K562 (cell line): ENCODE results near the gene CHST12. TPM values are rescaled to one million over a fixed set of nuclear protein-coding genes. Genes with fewer than 3 reads are reported as not detected.

Source experiments
- ATAC-seq: fragments of 200-7000 bp; cut with Tn5 transposase; 3 replicates; pipeline ENCODE4 v1.9.1; 2020; ENCODE audit warnings: moderate library complexity
- BruUV-seq: library from RNA; stranded (reverse); fragments of 400-500 nt; replicated peaks from 2 replicates; lab custom pipeline; 2021; lab: Mats Ljungman, UMichigan
- CTCF ChIA-PET: fragments of 300-600 bp; formaldehyde crosslinking; extraction: SDS; loops from one replicate; lab custom pipeline; 2021; ENCODE audit warnings: low intra/inter-chr PET ratio; lab: Yijun Ruan, JAX
- POLR2A ChIA-PET: fragments of 300-600, 350-650 bp; sonication (Branson Sonifier 250); formaldehyde crosslinking; extraction: SDS; loops from one replicate; lab custom pipeline; 2021; ENCODE audit warnings: antibody characterized with exemption, inconsistent platforms; lab: Yijun Ruan, JAX
- DNase-seq, 4 experiments: peaks; one replicate each; pipeline versions ENCODE4 v3.0.0 to v3.0.0-alpha.2; 2011 to 2018; ENCODE audit warnings: low spot score in 3 of 4, mixed read lengths in 3 of 4; ENCODE audit errors: extremely low read depth in 1 of 4
- FAIRE-seq: peaks from 2 replicates; lab custom pipeline; 2011; peaks lifted over from hg19 to GRCh38; lab: Jason Lieb, UNC
- H2AFZ ChIP-seq: 2 replicates; pipeline ENCODE4 v1.6.0; 2011; ENCODE audit warnings: low read depth, low read length, control low read depth, inconsistent platforms
- H3K27ac ChIP-seq: fragments of 200-600 bp; 3 replicates; pipeline ENCODE4 v1.8.0; 2011; ENCODE audit warnings: low read depth, mild to moderate bottlenecking, control low read depth, inconsistent platforms, low read length, moderate library complexity, mixed read lengths; ENCODE audit errors: extremely low read depth
- H3K27me3 ChIP-seq, 2 experiments: fragments of 300-600 bp in 1 of 2; 2 replicates in 1 of 2; 3 replicates in 1 of 2; pipeline versions ENCODE4 v1.6.0 to v1.8.0; 2011; ENCODE audit warnings: inconsistent platforms in 2 of 2, low read length in 2 of 2, mild to moderate bottlenecking in 1 of 2, mixed read lengths in 1 of 2, moderate library complexity in 1 of 2; ENCODE audit not compliant: control insufficient read depth in 2 of 2, insufficient read depth in 2 of 2
- H3K36me3 ChIP-seq: fragments of 300-600 bp; 3 replicates; pipeline ENCODE4 v1.8.0; 2011; ENCODE audit warnings: mild to moderate bottlenecking, low read length, inconsistent platforms; ENCODE audit not compliant: control insufficient read depth, insufficient read depth
- H3K4me1 ChIP-seq, 2 experiments: fragments of 200-600 bp in 1 of 2; replicated peaks in 1 of 2; 2 replicates in 1 of 2; 3 replicates in 1 of 2; pipeline versions ENCODE4 v1.5.1 to v1.8.0; 2011; ENCODE audit warnings: inconsistent platforms in 2 of 2, low read length in 2 of 2, mild to moderate bottlenecking in 1 of 2, mixed read lengths in 1 of 2, moderate library complexity in 1 of 2; ENCODE audit not compliant: control insufficient read depth in 2 of 2, insufficient read depth in 2 of 2
- H3K4me2 ChIP-seq: 2 replicates; pipeline ENCODE4 v1.6.1; 2011; ENCODE audit warnings: low read length, control low read depth, inconsistent platforms, mixed read lengths; ENCODE audit not compliant: insufficient read depth
- H3K4me3 ChIP-seq: fragments of 200-600 bp; sonication (generic), shearing (Covaris generic); 2 replicates; pipeline ENCODE4 v1.5.1; 2016; ENCODE audit warnings: control low read depth, inconsistent platforms
- H3K79me2 ChIP-seq: fragments of 200-600 bp; 3 replicates; pipeline ENCODE4 v1.8.0; 2011; ENCODE audit warnings: low read length, inconsistent platforms; ENCODE audit not compliant: control insufficient read depth, insufficient read depth
- H3K9ac ChIP-seq, 2 experiments: 2 replicates each; pipeline versions ENCODE4 v1.6.0 to v1.6.1; 2011; ENCODE audit warnings: low read depth in 2 of 2, low read length in 2 of 2, control low read depth in 1 of 2, inconsistent platforms in 1 of 2, mild to moderate bottlenecking in 1 of 2, mixed read lengths in 1 of 2; ENCODE audit not compliant: insufficient read depth in 1 of 2
- H3K9me1 ChIP-seq: one replicate; pipeline ENCODE4 v1.6.0; 2011; ENCODE audit warnings: inconsistent platforms, mild to moderate bottlenecking, low read length, moderate library complexity; ENCODE audit not compliant: control insufficient read depth, insufficient read depth
- H3K9me3 ChIP-seq: replicated peaks from 2 replicates; pipeline ENCODE4 v1.5.1; 2011; ENCODE audit warnings: low read depth, low read length, inconsistent platforms; ENCODE audit not compliant: control insufficient read depth, insufficient read depth
- H4K20me1 ChIP-seq: replicated peaks from 2 replicates; pipeline ENCODE4 v1.6.1; 2011; ENCODE audit warnings: low read length, inconsistent platforms, mixed read lengths; ENCODE audit not compliant: control insufficient read depth, insufficient read depth
- BDP1 ChIP-seq: IDR thresholded peaks from 3 replicates; pipeline ENCODE4 v1.6.1; 2011; ENCODE audit not compliant: insufficient read length, insufficient read depth
- FOSL1 ChIP-seq: fragments of 200-800 bp; sonication (Bioruptor generic); conservative IDR thresholded peaks from 2 replicates; pipeline ENCODE4 v1.6.1; 2016; ENCODE audit warnings: missing genetic modification characterization, missing compliant biosample characterization
- FOXP1 ChIP-seq: sonication (generic); formaldehyde crosslinking; IDR thresholded peaks from 2 replicates; pipeline ENCODE4 v1.8.0; 2022; ENCODE audit warnings: mild to moderate bottlenecking, missing genetic modification reagents
- LARP7 ChIP-seq: fragments of 450-650 bp; IDR thresholded peaks from 2 replicates; pipeline ENCODE4 v1.6.1; 2016
- NFE2L1 ChIP-seq: fragments of 450-650 bp; IDR thresholded peaks from 2 replicates; pipeline ENCODE4 v1.6.1; 2016; ENCODE audit warnings: missing genetic modification characterization, low read depth, mild to moderate bottlenecking, missing compliant biosample characterization, moderate library complexity, borderline replicate concordance
- NONO ChIP-seq, 2 experiments: fragments of 200-400 bp in 1 of 2; fragments of 450-650 bp in 1 of 2; formaldehyde crosslinking in 1 of 2; IDR thresholded peaks; 2 replicates each; pipeline ENCODE4 v1.6.1; 2017; ENCODE audit warnings: low read depth in 2 of 2, mild to moderate bottlenecking in 2 of 2, moderate library complexity in 2 of 2, low read length in 1 of 2
- SAFB ChIP-seq: fragments of 200-400 bp; formaldehyde crosslinking; IDR thresholded peaks from 2 replicates; pipeline ENCODE4 v1.6.1; 2017; ENCODE audit warnings: low read depth, low read length, borderline replicate concordance
- SETDB1 ChIP-seq: IDR thresholded peaks from one replicate; pipeline ENCODE4 v1.6.1; 2012; ENCODE audit warnings: low read length, control low read depth, inconsistent platforms
- TFAM ChIP-seq: fragments of 250-450 bp; sonication (Bioruptor Pico); conservative IDR thresholded peaks from 2 replicates; pipeline ENCODE4 v1.5.0; 2021; ENCODE audit warnings: mild to moderate bottlenecking, moderate library complexity
- ZNF124 ChIP-seq: sonication (generic); formaldehyde crosslinking; IDR thresholded peaks from 2 replicates; pipeline ENCODE4 v1.8.1; 2022; ENCODE audit warnings: missing genetic modification reagents
- ZNF589 ChIP-seq: fragments of 200-800 bp; sonication (Bioruptor generic); IDR thresholded peaks from 2 replicates; pipeline ENCODE4 v1.6.1; 2016; ENCODE audit warnings: low read depth, missing genetic modification characterization, missing compliant biosample characterization
- WGBS: fragments of 100-300 bp; shearing (Covaris generic); methylation state at CpG from one replicate; pipeline ENCODE4 v1.1.6; 2016; ENCODE audit warnings: low coverage, mixed read lengths; ENCODE audit not compliant: insufficient coverage; ENCODE audit errors: missing lambda C conversion rate; 5-methylcytosine and 5-hydroxymethylcytosine counted together
- in situ Hi-C: fragments of 300-500 bp; cut with MboI; formaldehyde crosslinking; loops from 4 replicates; pipeline ENCODE4 v1.15.0; 2018; ENCODE audit warnings: inconsistent platforms, mixed read lengths
- intact Hi-C: fragments of 100-400 bp; cut with micrococcal nuclease; formaldehyde crosslinking; loops from 2 replicates; pipeline ENCODE4 v1.14.2; 2022
- polyA plus RNA-seq, 8 experiments: library from polyadenylated mRNA; depleted of rRNA in 4 of 8; stranded (reverse) in 5 of 8; unstranded in 3 of 8; fragments of >200 nt; fragmentation: Nextera tagmentation in 2 of 8; fragmentation: Illumina TruSeq in 1 of 8; extraction: Ambion mirVana in 2 of 8; extraction: Trizol in 1 of 8; gene quantifications; 2 replicates each; pipeline versions ENCODE4 v1.2.1 to v1.2.3, GENCODE V29; 2011 to 2014; ENCODE audit warnings: inconsistent platforms in 1 of 8, missing spikeins in 1 of 8
- total RNA-seq, 7 experiments: library from RNA; depleted of rRNA in 6 of 7; stranded (reverse); fragments of >200 nt in 6 of 7; fragmentation: Illumina TruSeq in 2 of 7; extraction: Trizol in 2 of 7; gene quantifications; 2 replicates each; pipeline versions ENCODE4 v1.2.1 to v1.2.3, GENCODE V29; 2011 to 2021; ENCODE audit warnings: low replicate concordance in 1 of 7
- TF ChIP-seq, protein P1 (sequence below): fragments of 450-650 bp; formaldehyde crosslinking; IDR thresholded peaks from 2 replicates; pipeline ENCODE4 v1.4.0; 2020; ENCODE audit warnings: mild to moderate bottlenecking, moderate library complexity
- TF ChIP-seq, protein P2 (sequence below): fragments of 250-450 bp; sonication (Bioruptor Pico); IDR thresholded peaks from 2 replicates; pipeline ENCODE4 v1.5.0; 2021; ENCODE audit warnings: mild to moderate bottlenecking, moderate library complexity
- TF ChIP-seq, protein P3 (sequence below): fragments of 250-450 bp; sonication (Bioruptor Pico); IDR thresholded peaks from 2 replicates; pipeline ENCODE4 v1.5.0; 2022; ENCODE audit warnings: mild to moderate bottlenecking
- TF ChIP-seq, protein P4 (sequence below): sonication (generic); formaldehyde crosslinking; IDR thresholded peaks from 2 replicates; pipeline ENCODE4 v1.9.0; 2022; ENCODE audit warnings: mild to moderate bottlenecking, missing genetic modification reagents

The CHST12 gene
- total and polyA plus RNA-seq, 9 of the 15 experiments (the other 6 are each of a cell fraction or from before 2014, with no cell fraction given): 0.18 to 19.8 (median 3.6) TPM

DNA sequence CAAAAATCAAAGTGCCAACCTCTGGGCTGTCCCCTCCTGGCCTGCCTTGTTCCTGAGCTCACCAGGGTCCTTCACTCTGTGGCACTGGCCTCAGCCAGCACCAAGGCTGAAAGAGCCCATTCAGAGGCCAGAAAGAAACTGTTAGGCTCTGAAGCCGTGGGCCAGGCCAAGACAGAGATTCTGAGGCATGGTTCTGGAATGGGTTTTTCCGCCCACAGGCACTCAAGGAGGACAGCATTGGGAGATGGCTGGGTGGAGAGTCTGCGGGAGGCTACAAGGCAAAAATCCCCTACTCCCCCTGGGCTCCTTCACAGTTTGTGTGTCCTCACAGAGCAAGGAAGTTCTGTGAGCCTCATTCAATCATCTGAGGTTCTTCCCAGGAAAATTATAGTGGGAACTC lies 41.1 kb downstream of the CHST12 start:
- Histone ChIP-seq H3K9ac (no peak overlapping the region), H3K4me1 (peaks cover 0 to 26% of the 10 kb centered on the region in 2 experiments; a peak in 3 of 5 replicates), H2AFZ (no peak overlapping the region), H3K9me1 (peaks cover 5% of the 10 kb centered on the region), H4K20me1 (no peaks in the 10 kb centered on the region), H3K4me2 (no peak overlapping the region), H3K27ac (no peak overlapping the region), H3K4me3 (no peak overlapping the region), H3K36me3 (no peaks in the 10 kb centered on the region), H3K9me3 (no peaks in the 10 kb centered on the region), H3K79me2 (no peaks in the 10 kb centered on the region), H3K27me3 (peaks cover 0 to 2% of the 10 kb centered on the region in 2 experiments; a peak in 1 of 5 replicates)
- BruUV-seq: no TSS peak
- DNase-seq (peak in 1 of 4 experiments; percentile 7), ATAC-seq (no peak), FAIRE-seq (no peak)
- in situ Hi-C loops: no loop called here
- ChIA-PET POLR2A (interaction anchor here (0.6 kb wide), 1 partner anchor 45 kb away, joined by 3 read pairs; no protein-coding TSS in a partner anchor), CTCF (no interaction called here)
- intact Hi-C loops: no loop called here
- 63% methylated on average over 3 of the region's 3 CpGs for WGBS
- TF ChIP-seq TFAM (CRISPR knock-in tag) (no peak), FOSL1 (tag) (no peak), SETDB1 (no peak), BDP1 (no peak), ZNF124 (CRISPR knock-in tag) (no peak), LARP7 (no peak), NONO (IDR thresholded peaks at IDR 0.05; ENCODE audit: low read depth in 2 of 2, low read length in 1 of 2) (no peak), SAFB (no peak), FOXP1 (CRISPR knock-in tag) (no peak), NFE2L1 (tag) (no peak), ZNF589 (CRISPR knock-in tag) (no peak)
- TF ChIP-seq, protein P1, sequence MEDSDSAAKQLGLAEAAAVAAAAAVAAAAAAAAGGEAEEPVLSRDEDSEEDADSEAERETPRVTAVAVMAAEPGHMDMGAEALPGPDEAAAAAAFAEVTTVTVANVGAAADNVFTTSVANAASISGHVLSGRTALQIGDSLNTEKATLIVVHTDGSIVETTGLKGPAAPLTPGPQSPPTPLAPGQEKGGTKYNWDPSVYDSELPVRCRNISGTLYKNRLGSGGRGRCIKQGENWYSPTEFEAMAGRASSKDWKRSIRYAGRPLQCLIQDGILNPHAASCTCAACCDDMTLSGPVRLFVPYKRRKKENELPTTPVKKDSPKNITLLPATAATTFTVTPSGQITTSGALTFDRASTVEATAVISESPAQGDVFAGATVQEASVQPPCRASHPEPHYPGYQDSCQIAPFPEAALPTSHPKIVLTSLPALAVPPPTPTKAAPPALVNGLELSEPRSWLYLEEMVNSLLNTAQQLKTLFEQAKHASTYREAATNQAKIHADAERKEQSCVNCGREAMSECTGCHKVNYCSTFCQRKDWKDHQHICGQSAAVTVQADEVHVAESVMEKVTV (CRISPR knock-in tag): no peak
- TF ChIP-seq, protein P2, sequence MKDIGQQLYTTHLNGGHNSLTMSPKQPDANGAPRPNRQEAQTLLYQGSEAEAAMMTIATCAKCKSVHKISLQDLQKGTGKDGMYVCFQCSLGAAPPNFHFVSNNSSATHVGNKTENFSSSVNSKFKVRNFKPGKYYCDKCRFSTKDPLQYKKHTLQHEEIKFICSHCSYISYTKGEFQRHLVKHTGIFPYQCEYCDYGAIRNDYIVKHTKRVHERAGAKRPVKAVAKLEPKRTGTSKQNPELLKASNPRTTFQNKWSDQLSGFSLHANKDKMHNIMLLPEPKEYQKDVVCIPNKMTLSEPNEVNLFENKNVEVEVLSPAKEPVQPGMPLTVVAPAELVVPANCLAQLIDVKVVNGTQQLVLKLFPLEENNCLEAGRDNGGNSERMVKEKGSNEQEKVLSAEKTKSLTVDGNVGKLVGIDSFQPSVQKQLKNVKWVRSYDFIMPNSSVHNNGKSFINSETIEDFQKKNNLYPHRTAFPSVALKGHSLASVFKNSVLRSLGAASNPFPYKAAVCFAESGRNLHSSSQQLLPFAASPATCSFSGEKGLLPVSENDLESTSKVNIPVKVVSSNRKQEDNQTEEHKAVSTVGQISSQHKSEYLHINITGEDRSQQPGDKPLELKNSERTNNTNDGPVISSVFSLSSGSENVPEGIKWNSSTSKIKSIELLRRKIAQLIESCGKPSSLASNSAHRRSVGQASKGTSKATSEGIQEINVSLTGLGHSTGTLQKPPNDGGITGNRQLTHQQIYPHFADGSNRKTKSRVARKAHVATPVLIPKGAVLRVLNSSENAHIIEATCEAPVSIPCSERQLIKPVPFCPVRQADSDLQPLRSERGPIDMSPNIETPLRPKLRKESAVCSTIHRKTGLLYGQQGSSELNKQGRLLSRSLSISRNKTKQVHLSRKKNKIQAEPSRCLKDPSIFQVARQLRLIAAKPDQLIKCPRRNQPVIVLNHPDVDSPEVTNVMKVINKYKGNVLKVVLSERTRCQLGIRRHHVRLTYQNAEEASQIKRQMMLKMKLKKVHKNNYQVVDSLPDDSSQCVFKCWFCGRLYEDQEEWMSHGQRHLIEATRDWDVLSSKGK (CRISPR knock-in tag): no peak
- TF ChIP-seq, protein P3, sequence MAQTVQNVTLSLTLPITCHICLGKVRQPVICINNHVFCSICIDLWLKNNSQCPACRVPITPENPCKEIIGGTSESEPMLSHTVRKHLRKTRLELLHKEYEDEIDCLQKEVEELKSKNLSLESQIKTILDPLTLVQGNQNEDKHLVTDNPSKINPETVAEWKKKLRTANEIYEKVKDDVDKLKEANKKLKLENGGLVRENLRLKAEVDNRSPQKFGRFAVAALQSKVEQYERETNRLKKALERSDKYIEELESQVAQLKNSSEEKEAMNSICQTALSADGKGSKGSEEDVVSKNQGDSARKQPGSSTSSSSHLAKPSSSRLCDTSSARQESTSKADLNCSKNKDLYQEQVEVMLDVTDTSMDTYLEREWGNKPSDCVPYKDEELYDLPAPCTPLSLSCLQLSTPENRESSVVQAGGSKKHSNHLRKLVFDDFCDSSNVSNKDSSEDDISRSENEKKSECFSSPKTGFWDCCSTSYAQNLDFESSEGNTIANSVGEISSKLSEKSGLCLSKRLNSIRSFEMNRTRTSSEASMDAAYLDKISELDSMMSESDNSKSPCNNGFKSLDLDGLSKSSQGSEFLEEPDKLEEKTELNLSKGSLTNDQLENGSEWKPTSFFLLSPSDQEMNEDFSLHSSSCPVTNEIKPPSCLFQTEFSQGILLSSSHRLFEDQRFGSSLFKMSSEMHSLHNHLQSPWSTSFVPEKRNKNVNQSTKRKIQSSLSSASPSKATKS (CRISPR knock-in tag): no peak
- TF ChIP-seq, protein P4, sequence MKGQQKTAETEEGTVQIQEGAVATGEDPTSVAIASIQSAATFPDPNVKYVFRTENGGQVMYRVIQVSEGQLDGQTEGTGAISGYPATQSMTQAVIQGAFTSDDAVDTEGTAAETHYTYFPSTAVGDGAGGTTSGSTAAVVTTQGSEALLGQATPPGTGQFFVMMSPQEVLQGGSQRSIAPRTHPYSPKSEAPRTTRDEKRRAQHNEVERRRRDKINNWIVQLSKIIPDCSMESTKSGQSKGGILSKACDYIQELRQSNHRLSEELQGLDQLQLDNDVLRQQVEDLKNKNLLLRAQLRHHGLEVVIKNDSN (CRISPR knock-in tag): no peak
